Measurements from ENCODE around the gene RTKN2. TPM values are rescaled to one million over a fixed set of nuclear protein-coding genes. Genes with fewer than 3 reads are reported as not detected.

The RTKN2 gene
- total RNA-seq, result 0.80 and 7.5 TPM in 2 replicates

GRCh38 chr10:62268399-62269114, at the start of gene RTKN2:
TSS of gene RTKN2 (minus strand) at chr10:62268844. CDS start at chr10:62268610, 234 bp downstream.

Other genes with a start within 250 kb of the RTKN2 start
- gene ZNF365, start 105.5 kb upstream of the RTKN2 start, total RNA-seq, result 0.13 and 2.2 TPM in 2 replicates

Data from thoracic aorta endothelial cell (primary cell).